ENCODE measurements around the gene CALD1. TPM values are rescaled to one million over a fixed set of nuclear protein-coding genes. Genes with fewer than 3 reads are reported as not detected.

Gene CALD1
- total RNA-seq, 1 experiment from 2014 or later = 230 TPM

- DNase-seq (ENCODE audit: low read depth) = peak; percentile 94
Measured at GRCh38 chr7:134826105-134826504, 46.7 kb downstream of the CALD1 start.

- no peak for DNase-seq (ENCODE audit: low read depth)
Measured at GRCh38 chr7:134827436-134827835, 48.0 kb downstream of the CALD1 start.

- peak; percentile 56 for DNase-seq (ENCODE audit: low read depth)
Measured at GRCh38 chr7:134827889-134828288, 48.5 kb downstream of the CALD1 start.

GRCh38 chr7:134828361-134828760 is 48.9 kb downstream of the CALD1 start:
- DNase-seq (ENCODE audit: low read depth) = peak; percentile 52

GRCh38 chr7:134829380-134829986 is 50.0 kb downstream of the CALD1 start:
- no peak for DNase-seq (ENCODE audit: low read depth)

- DNase-seq (ENCODE audit: low read depth) = no peak
Measured at GRCh38 chr7:134831862-134832261, 52.4 kb downstream of the CALD1 start.

- no peak for DNase-seq (ENCODE audit: low read depth)
Measured at GRCh38 chr7:134832367-134832766, 52.9 kb downstream of the CALD1 start.

GRCh38 chr7:134834689-134835462 is 55.4 kb downstream of the CALD1 start:
- DNase-seq (ENCODE audit: low read depth) = no peak

GRCh38 chr7:134835463-134835823 is 56.0 kb downstream of the CALD1 start:
- DNase-seq (ENCODE audit: low read depth) = no peak

GRCh38 chr7:134836447-134836846 is 57.0 kb downstream of the CALD1 start:
- DNase-seq (ENCODE audit: low read depth) = no peak

- DNase-seq (ENCODE audit: low read depth) = no peak
Measured at GRCh38 chr7:134839298-134839697, 59.9 kb downstream of the CALD1 start.

GRCh38 chr7:134842062-134842461 is 62.6 kb downstream of the CALD1 start:
- DNase-seq (ENCODE audit: low read depth) = no peak

GRCh38 chr7:134842886-134843430 is 63.5 kb downstream of the CALD1 start:
- DNase-seq (ENCODE audit: low read depth) = no peak

GRCh38 chr7:134844200-134844599 is 64.8 kb downstream of the CALD1 start:
- DNase-seq (ENCODE audit: low read depth) = no peak

- peak; percentile 36 for DNase-seq (ENCODE audit: low read depth)
Measured at GRCh38 chr7:134845461-134845860, 66.0 kb downstream of the CALD1 start.

- DNase-seq (ENCODE audit: low read depth) = no peak
Measured at GRCh38 chr7:134847851-134848588, 68.6 kb downstream of the CALD1 start.

GRCh38 chr7:134850066-134850465 is 70.6 kb downstream of the CALD1 start:
- DNase-seq (ENCODE audit: low read depth) = no peak

- no peak for DNase-seq (ENCODE audit: low read depth)
Measured at GRCh38 chr7:134851141-134851540, 71.7 kb downstream of the CALD1 start.

- no peak for DNase-seq (ENCODE audit: low read depth)
Measured at GRCh38 chr7:134852625-134853024, 73.2 kb downstream of the CALD1 start.

- DNase-seq (ENCODE audit: low read depth) = peak; percentile 18
Measured at GRCh38 chr7:134854816-134855215, 75.4 kb downstream of the CALD1 start.

GRCh38 chr7:134855442-134855841 is 76.0 kb downstream of the CALD1 start:
- DNase-seq (ENCODE audit: low read depth) = no peak

- DNase-seq (ENCODE audit: low read depth) = no peak
Measured at GRCh38 chr7:134856091-134856490, 76.7 kb downstream of the CALD1 start.

Data from LHCN-M2 (cell line).